ENCODE data around the gene DPP7. TPM values are rescaled to one million over a fixed set of nuclear protein-coding genes. Genes with fewer than 3 reads are reported as not detected.

DPP7 gene
- total and polyA plus RNA-seq, 8 donors, result 87.3 to 526 (median 104) TPM

GRCh38 chr9:137140151-137141012, 25.8 kb upstream of the DPP7 start:
- Histone ChIP-seq H3K4me3 (no peak overlapping the region), H3K4me1 (peaks cover 0 to 3% (median 0%) of the 10 kb centered on the region in 3 donors), H3K36me3 (no peaks in the 10 kb centered on the region), H3K9me3 (no peaks in the 10 kb centered on the region), H3K27ac (no peak overlapping the region), H3K27me3 (peaks cover 0 to 7% (median 4%) of the 10 kb centered on the region in 4 donors)
- FAIRE-seq (no peak), ATAC-seq (no peak), DNase-seq (peak in 1 of 6 donors; percentile 45)
- no peak for TF ChIP-seq CTCF (IDR thresholded peaks at IDR 0.05)
- intact Hi-C loops (cut with DNase I), result no loop called here
- WGBS, 2 donors, result 54 to 60% methylated on average over 26 of the region's 26 CpGs

- Histone ChIP-seq H3K36me3 (no peaks in the 10 kb centered on the region), H3K9me3 (no peaks in the 10 kb centered on the region), H3K4me3 (no peak overlapping the region), H3K27me3 (peaks cover 0 to 7% (median 4%) of the 10 kb centered on the region in 4 donors), H3K4me1 (peaks cover 0 to 3% (median 0%) of the 10 kb centered on the region in 3 donors), H3K27ac (no peak overlapping the region)
- no peak for TF ChIP-seq CTCF (IDR thresholded peaks at IDR 0.05)
- intact Hi-C loops (cut with DNase I), result no loop called here
- DNase-seq, result peak in 1 of 6 donors; percentile 69
- no peak for FAIRE-seq
- no peak for ATAC-seq
- WGBS, 2 donors, result 26 to 28% methylated on average over 27 to 37 of the region's 37 CpGs
Measured at GRCh38 chr9:137139468-137140150, 25.1 kb upstream of the DPP7 start.

- peak in 4 of 6 donors; percentile 44 to 80 (median 71) for DNase-seq
Measured at GRCh38 chr9:137138722-137139467, 24.4 kb upstream of the DPP7 start, which contains the start of gene GRIN1. TSS of gene GRIN1 (plus strand) at chr9:137139154. CDS start at chr9:137139487, 333 bp downstream.

More at GRCh38 chr9:137138722-137139467, 24.4 kb upstream of the DPP7 start, which contains the start of gene GRIN1:
- Histone ChIP-seq H3K9me3 (no peaks in the 10 kb centered on the region), H3K36me3 (no peaks in the 10 kb centered on the region), H3K27ac (no peak within 1 kb of the TSS), H3K4me1 (peaks cover 0 to 3% (median 0%) of the 10 kb centered on the region in 3 donors), H3K4me3 (peak within 1 kb of the TSS in 1 of 4 donors; percentile 28), H3K27me3 (peaks cover 0 to 7% (median 4%) of the 10 kb centered on the region in 4 donors)
- 5 to 7% methylated on average over 41 to 104 of the region's 104 CpGs for WGBS, 2 donors
- TF ChIP-seq CTCF (IDR thresholded peaks at IDR 0.05), result no peak
- peak; percentile 78 to 94 (median 86) for ATAC-seq
- intact Hi-C loops (cut with DNase I), result no loop called here
- FAIRE-seq, result no peak

Measured in pancreas (tissue), 10 donors.